Common myeloid progenitor, CD34-positive (primary cell): ENCODE data around the gene FRMD4B. TPM values are rescaled to one million over a fixed set of nuclear protein-coding genes. Genes with fewer than 3 reads are reported as not detected.
A peak's percentile ranks its signal among the peaks of the same experiment; 100 is the strongest.

Source experiments
- CTCF ChIA-PET: fragments of 350-600 bp; sonication (Branson Sonifier 250); formaldehyde crosslinking; loops from one replicate; lab custom pipeline; 2021; ENCODE audit warnings: antibody characterized with exemption; lab: Charles Lee
- POLR2A ChIA-PET: fragments of 350-600 bp; sonication (Branson Sonifier 250); formaldehyde crosslinking; loops from one replicate; lab custom pipeline; 2021; ENCODE audit warnings: antibody characterized with exemption; lab: Charles Lee
- DNase-seq, 3 donors: peaks; one replicate each; pipeline versions ENCODE4 v3.0.0 to v3.0.0-alpha.2; 2013
- H3K27ac ChIP-seq, 2 experiments: 1 replicate in 1 of 2; 2 replicates in 1 of 2; pipeline ENCODE4 v1.7.0; 2013; ENCODE audit warnings: inconsistent platforms in 2 of 2, low read length in 2 of 2, mild to moderate bottlenecking in 2 of 2, low read depth in 1 of 2, moderate library complexity in 1 of 2; ENCODE audit not compliant: severe bottlenecking in 2 of 2, insufficient read depth in 1 of 2, poor library complexity in 1 of 2
- H3K27me3 ChIP-seq, 5 experiments: replicated peaks in 2 of 5; 1 replicate in 3 of 5; 2 replicates in 2 of 5; pipeline versions ENCODE4 v1.6.1 to v1.7.0; 2013; ENCODE audit warnings: low read length in 4 of 5, mild to moderate bottlenecking in 2 of 5, moderate library complexity in 2 of 5, inconsistent platforms in 1 of 5; ENCODE audit not compliant: insufficient read depth in 5 of 5, control insufficient read depth in 4 of 5
- H3K36me3 ChIP-seq, 4 experiments: 1 replicate in 2 of 4; 2 replicates in 2 of 4; pipeline versions ENCODE4 v1.6.1 to v1.7.0; 2013; ENCODE audit warnings: low read length in 3 of 4, control low read depth in 1 of 4, mild to moderate bottlenecking in 1 of 4; ENCODE audit not compliant: control insufficient read depth in 4 of 4, insufficient read depth in 4 of 4
- H3K4me1 ChIP-seq, 4 experiments: 1 replicate in 3 of 4; 2 replicates in 1 of 4; pipeline versions ENCODE4 v1.6.1 to v1.7.1; 2013; ENCODE audit warnings: low read length in 3 of 4, mild to moderate bottlenecking in 3 of 4, control low read depth in 1 of 4, inconsistent platforms in 1 of 4, moderate library complexity in 1 of 4; ENCODE audit not compliant: control insufficient read depth in 4 of 4, insufficient read depth in 4 of 4; ENCODE audit errors: control extremely low read depth in 1 of 4
- H3K4me3 ChIP-seq, 7 experiments: 1 replicate in 4 of 7; 2 replicates in 3 of 7; pipeline versions ENCODE4 v1.5.1 to v1.7.0; 2013; ENCODE audit warnings: mild to moderate bottlenecking in 7 of 7, low read length in 6 of 7, moderate library complexity in 6 of 7, inconsistent platforms in 2 of 7, low read depth in 2 of 7, control low read depth in 1 of 7; ENCODE audit not compliant: insufficient read depth in 4 of 7, control insufficient read depth in 1 of 7; ENCODE audit errors: extremely low read depth in 1 of 7
- H3K9me3 ChIP-seq, 5 experiments: 1 replicate in 4 of 5; 2 replicates in 1 of 5; pipeline versions ENCODE4 v1.6.1 to v1.7.1; 2013; ENCODE audit warnings: low read length in 4 of 5, mild to moderate bottlenecking in 2 of 5, inconsistent platforms in 1 of 5, low read depth in 1 of 5, moderate library complexity in 1 of 5; ENCODE audit not compliant: control insufficient read depth in 4 of 5, insufficient read depth in 2 of 5; ENCODE audit errors: control extremely low read depth in 1 of 5
- WGBS: methylation state at CpG from one replicate; pipeline ENCODE4 v1.1.5; 2013; ENCODE audit not compliant: insufficient coverage; 5-methylcytosine and 5-hydroxymethylcytosine counted together
- polyA plus RNA-seq: library from polyadenylated mRNA; unstranded; fragments of 120-200 nt; gene quantifications from one replicate; pipeline ENCODE4 v1.2.1, GENCODE V29; 2013

FRMD4B gene
- polyA plus RNA-seq: 45.5 TPM

DNA sequence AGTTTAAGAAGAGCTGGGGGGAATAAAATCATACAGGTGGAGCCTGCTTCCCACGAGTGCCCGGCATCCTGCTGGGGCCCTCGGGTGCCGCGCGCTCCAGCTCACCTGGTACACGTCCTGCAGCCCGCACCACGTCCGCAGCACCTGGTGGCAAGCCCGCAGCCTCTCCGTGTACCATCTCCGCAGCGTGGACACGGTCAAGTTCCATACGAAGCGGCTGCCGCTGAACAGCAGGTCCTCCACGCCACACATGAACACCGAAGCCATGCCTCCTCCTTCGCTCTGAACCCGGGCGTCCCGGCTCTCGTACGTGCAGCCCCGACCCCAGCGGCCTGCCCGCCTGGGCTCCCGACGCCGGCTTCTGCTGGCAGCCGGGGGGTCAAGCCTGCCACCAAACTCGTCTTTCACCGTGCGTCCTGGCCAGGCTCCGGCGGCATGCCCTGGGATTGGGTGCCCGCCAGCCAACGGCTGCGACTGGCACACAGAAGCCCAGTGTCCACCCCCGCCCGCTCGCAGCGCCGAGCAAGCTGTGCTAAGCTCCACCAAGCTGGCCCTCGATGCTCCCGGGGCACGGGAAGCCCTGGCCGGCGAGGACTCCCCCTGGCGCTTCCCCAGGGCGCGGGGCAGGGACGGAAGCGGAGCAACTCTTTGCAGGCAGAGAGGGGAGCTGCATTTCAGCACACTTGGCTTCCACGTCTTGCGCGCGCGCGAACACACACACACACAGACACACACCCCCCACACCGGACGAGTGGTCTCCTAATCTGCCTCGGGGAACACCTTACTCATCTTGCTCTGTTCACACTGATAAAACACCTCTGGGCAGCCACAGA is at the start of gene FRMD4B:
FRMD4B (minus strand) TSS at position 366 of the 833 bp plus-strand sequence; CDS start at position 267, 99 bp downstream.
- CTCF ChIA-PET: interaction anchor here (1.0 to 8.1 kb wide), 12 partner anchors 12 to 79 kb away, joined by 3 to 125 read pairs (median 5); no protein-coding TSS in a partner anchor
- H3K4me1 ChIP-seq: peaks cover 18 to 43% (median 36%) of the 10 kb centered on the region in 4 experiments
- under 1% methylated on average over 48 of the region's 65 CpGs for WGBS
- POLR2A ChIA-PET: interaction anchor here (0.8 to 0.9 kb wide), 2 partner anchors 9 to 58 kb away, joined by 3 read pairs; no protein-coding TSS in a partner anchor
- H3K36me3 ChIP-seq: no peaks in the 10 kb centered on the region
- peak; percentile 75 to 88 (median 78) for DNase-seq
- H3K27ac ChIP-seq: peak within 1 kb of the TSS in 1 of 2 experiments; percentile 49
- peak within 1 kb of the TSS; percentile 55 to 98 (median 86) for H3K4me3 ChIP-seq
- H3K27me3 ChIP-seq: no peaks in the 10 kb centered on the region
- H3K9me3 ChIP-seq: no peaks in the 10 kb centered on the region

DNA sequence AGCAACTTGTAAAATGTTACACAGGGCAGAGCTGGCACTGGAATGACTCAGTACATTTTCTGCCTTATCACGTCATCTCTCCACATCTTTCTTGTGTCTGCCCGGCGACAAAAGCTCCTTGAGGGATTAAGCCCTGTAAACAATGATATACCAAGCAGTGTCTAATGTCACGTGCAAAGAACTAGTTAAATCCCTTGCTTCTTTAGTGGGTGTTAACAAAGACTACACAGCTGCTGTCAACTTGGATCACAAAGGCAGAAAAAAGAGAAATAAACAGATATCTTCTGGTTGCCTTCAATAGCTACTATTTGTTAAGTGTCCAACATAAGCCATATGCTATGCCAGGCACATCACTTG is 48.1 kb upstream of the FRMD4B start:
- ChIA-PET POLR2A (interaction anchor here (0.5 kb wide), 1 partner anchor 990 kb away, joined by 5 read pairs; no protein-coding TSS in a partner anchor), CTCF (interaction anchor here (0.9 to 1.4 kb wide), 6 partner anchors 10 to 276 kb away, joined by 3 to 4 read pairs (median 3); no protein-coding TSS in a partner anchor)
- peak overlapping the region in 1 of 2 experiments; percentile 4 for H3K27ac ChIP-seq

DNA sequence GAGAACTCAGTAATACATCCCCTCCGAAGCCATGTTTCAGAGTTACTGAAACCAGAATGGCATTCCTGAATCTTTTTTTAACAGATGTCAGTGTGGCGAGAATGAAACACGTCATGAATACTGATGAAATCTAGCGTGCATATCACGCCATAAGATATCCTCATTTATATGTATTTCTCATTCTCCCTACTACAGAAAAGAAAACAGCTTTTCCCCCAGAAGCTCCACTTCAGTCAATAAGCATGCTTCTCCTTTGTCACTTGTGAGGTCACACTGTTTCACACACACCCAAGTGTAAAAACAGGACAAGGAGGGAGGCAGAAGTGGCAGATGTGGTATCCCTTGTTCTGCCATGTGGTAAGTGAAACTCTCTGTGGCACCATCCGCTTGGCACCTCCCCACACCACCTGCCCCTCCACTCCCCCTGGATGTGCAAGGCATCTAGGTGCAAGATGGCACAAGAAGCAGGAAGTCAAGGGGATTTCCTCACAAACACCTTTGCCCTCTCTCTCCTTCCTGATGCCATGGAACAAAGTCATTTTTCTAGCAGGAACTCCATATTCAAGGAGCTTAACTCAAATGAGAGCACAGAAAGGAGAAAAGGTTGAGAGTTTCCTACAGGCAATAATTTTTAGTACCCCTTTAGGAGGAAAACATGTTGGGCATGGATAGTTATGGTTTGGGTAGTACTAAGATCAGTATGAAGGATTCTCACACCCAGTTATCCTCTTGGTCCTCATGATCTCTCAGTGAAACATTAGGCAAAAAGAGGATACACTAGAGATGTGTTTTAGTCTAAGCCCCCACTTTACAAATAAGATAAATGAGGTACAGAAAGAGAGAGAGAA is 47.5 kb upstream of the FRMD4B start:
- POLR2A ChIA-PET: no interaction called here
- H3K4me3 ChIP-seq: no peak overlapping the region
- peak overlapping the region in 1 of 2 experiments; percentile 4 for H3K27ac ChIP-seq
- H3K27me3 ChIP-seq: no peaks in the 10 kb centered on the region
- CTCF ChIA-PET: interaction anchor here (0.9 to 1.4 kb wide), 6 partner anchors 10 to 275 kb away, joined by 3 to 4 read pairs (median 3); no protein-coding TSS in a partner anchor
- DNase-seq: peak in 2 of 3 donors; percentile 73 to 80
- no peaks in the 10 kb centered on the region for H3K9me3 ChIP-seq
- peaks cover 5 to 19% (median 9%) of the 10 kb centered on the region in 4 experiments for H3K4me1 ChIP-seq
- no peaks in the 10 kb centered on the region for H3K36me3 ChIP-seq
- WGBS: 89% methylated on average over 6 of the region's 6 CpGs

More for the DNA sequence above, 48.1 kb upstream of the FRMD4B start:
- H3K4me3 ChIP-seq: peak overlapping the region in 1 of 7 experiments; percentile 11
- WGBS: 20% methylated on average over 1 of the region's 4 CpGs
- no peaks in the 10 kb centered on the region for H3K9me3 ChIP-seq
- no peaks in the 10 kb centered on the region for H3K36me3 ChIP-seq
- H3K4me1 ChIP-seq: peaks cover 5 to 19% (median 9%) of the 10 kb centered on the region in 4 experiments
- no peaks in the 10 kb centered on the region for H3K27me3 ChIP-seq
- DNase-seq: peak; percentile 52 to 88 (median 84)

DNA sequence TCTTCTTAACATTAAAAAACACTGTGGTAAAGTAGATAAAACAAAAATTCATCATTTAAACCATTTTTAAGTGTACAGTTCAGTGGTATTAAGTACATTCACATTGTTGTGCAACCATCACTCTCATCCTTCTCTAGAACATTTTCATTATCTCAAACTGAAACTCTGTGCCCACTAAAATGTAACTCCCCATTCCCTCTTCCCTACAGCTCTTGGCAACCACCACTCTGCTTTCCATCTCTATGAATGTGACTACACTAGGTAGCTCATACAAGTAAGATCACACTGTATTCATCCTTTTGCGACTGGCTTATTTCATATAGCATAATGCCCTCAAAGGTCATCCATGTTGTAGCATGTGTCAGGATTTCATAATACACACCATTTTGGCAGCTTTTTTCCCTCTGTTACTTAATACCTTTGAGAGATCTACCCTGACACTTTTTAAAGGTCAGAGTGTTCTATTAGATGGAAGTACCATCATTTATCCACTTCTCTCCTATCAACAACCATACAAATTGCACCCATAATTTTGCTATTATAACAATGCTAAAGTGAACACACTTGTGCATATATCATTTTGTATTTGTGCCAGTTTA is 42.9 kb upstream of the FRMD4B start:
- H3K4me1 ChIP-seq: peaks cover 2 to 9% (median 4%) of the 10 kb centered on the region in 4 experiments
- H3K27me3 ChIP-seq: no peaks in the 10 kb centered on the region
- H3K4me3 ChIP-seq: no peak overlapping the region
- no peak for DNase-seq
- WGBS: 100% methylated on average over 1 of the region's 1 CpG
- POLR2A ChIA-PET: no interaction called here
- CTCF ChIA-PET: interaction anchor here (0.8 to 8.8 kb wide), 8 partner anchors 17 to 267 kb away, joined by 3 to 115 read pairs (median 36); no protein-coding TSS in a partner anchor
- no peak overlapping the region for H3K27ac ChIP-seq
- H3K9me3 ChIP-seq: no peaks in the 10 kb centered on the region
- no peaks in the 10 kb centered on the region for H3K36me3 ChIP-seq

DNA sequence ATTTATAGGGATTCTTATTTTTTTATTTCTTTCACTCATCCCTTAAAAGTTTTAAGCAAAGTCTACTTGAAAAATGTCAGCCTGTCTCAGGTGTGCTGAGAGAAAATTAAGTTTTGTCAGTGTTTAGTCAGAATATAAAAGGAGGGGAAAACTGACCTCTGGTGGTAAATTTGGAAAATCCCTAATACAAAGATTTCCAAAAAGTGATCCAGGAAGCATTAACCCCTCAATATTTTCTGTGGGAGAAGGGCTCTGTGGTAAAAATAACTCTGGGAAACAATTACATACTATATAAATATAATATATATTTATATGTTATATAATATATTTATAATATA is 41.0 kb upstream of the FRMD4B start:
- no peak overlapping the region for H3K27ac ChIP-seq
- no peaks in the 10 kb centered on the region for H3K9me3 ChIP-seq
- no peaks in the 10 kb centered on the region for H3K4me1 ChIP-seq
- no peaks in the 10 kb centered on the region for H3K36me3 ChIP-seq
- no peaks in the 10 kb centered on the region for H3K27me3 ChIP-seq
- POLR2A ChIA-PET: no interaction called here
- CTCF ChIA-PET: interaction anchor here (1.3 to 8.8 kb wide), 11 partner anchors 11 to 306 kb away, joined by 4 to 115 read pairs (median 14); no protein-coding TSS in a partner anchor
- no peak overlapping the region for H3K4me3 ChIP-seq
- DNase-seq: no peak

DNA sequence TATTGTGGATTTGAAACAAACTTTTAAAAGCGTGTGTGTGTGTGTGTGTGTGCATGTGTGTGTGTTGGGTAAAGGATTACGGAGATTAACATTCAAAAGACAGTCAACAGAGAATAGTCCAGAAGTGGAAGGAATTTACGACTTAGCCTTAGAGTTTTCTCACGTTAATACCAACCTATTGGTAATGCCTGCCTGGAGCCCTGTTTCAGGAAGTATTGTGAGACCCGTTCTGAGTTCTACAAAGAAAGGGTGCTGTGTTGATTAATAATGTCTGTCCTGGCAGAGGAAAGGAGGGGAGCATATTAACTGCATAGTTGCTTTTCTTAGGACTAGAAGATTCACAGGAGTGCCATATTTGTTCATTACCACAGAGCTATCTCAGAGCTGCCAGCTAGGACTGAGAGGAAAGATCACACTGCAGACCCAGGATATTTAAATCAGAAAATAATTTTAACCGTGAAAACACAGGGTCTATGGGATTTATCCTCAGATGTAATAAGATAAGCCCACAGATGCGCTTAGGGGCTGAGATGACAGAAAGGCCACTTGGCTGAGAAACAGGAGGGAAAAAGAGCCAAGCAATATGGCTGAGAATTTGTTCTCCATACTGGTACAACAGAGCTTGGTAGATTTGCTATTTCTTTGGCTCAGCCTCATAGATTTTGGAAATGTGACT is 40.5 kb upstream of the FRMD4B start:
- ChIA-PET CTCF (interaction anchor here (0.8 to 8.8 kb wide), 18 partner anchors 9 to 305 kb away, joined by 3 to 115 read pairs (median 6); partner anchors contain the start of gene FRMD4B), POLR2A (no interaction called here)
- no peak overlapping the region for H3K27ac ChIP-seq

More for the DNA sequence above, 40.5 kb upstream of the FRMD4B start:
- H3K36me3 ChIP-seq: no peaks in the 10 kb centered on the region
- peak in 1 of 3 donors; percentile 26 for DNase-seq
- H3K27me3 ChIP-seq: no peaks in the 10 kb centered on the region
- no peaks in the 10 kb centered on the region for H3K9me3 ChIP-seq
- no peak overlapping the region for H3K4me3 ChIP-seq
- WGBS: 82% methylated on average over 7 of the region's 7 CpGs
- H3K4me1 ChIP-seq: no peaks in the 10 kb centered on the region
